Keratinocyte (primary cell): Measurements from ENCODE around the gene HRH3. TPM values are rescaled to one million over a fixed set of nuclear protein-coding genes. Genes with fewer than 3 reads are reported as not detected.

ENCODE experiments used
- DNase-seq: peaks from one replicate; pipeline ENCODE4 v3.0.0-alpha.2; 2011; ENCODE audit warnings: low read depth, missing footprints, low spot score
- FAIRE-seq: peaks from 2 replicates; lab custom pipeline; 2011; peaks lifted over from hg19 to GRCh38; lab: Jason Lieb, UNC
- H2AFZ ChIP-seq: 2 replicates; pipeline ENCODE4 v1.6.0; 2012; ENCODE audit warnings: low read length, control low read depth, inconsistent platforms; ENCODE audit not compliant: control insufficient read depth
- H3K27ac ChIP-seq: 2 replicates; pipeline ENCODE4 v1.5.1; 2011; ENCODE audit warnings: low read length; ENCODE audit not compliant: control insufficient read depth, insufficient read depth
- H3K27me3 ChIP-seq: 3 replicates; pipeline ENCODE4 v1.6.0; 2011; ENCODE audit warnings: low read length; ENCODE audit not compliant: control insufficient read depth, insufficient read depth; ENCODE audit errors: extremely low read depth
- H3K36me3 ChIP-seq, 2 experiments: 2 replicates in 1 of 2; 3 replicates in 1 of 2; pipeline ENCODE4 v1.5.1; 2011; ENCODE audit warnings: low read length in 2 of 2, mild to moderate bottlenecking in 1 of 2; ENCODE audit not compliant: control insufficient read depth in 2 of 2, insufficient read depth in 2 of 2; ENCODE audit errors: extremely low read depth in 1 of 2
- H3K4me1 ChIP-seq: 3 replicates; pipeline ENCODE4 v1.5.1; 2011; ENCODE audit warnings: low read length; ENCODE audit not compliant: control insufficient read depth, insufficient read depth; ENCODE audit errors: extremely low read depth
- H3K4me2 ChIP-seq: 3 replicates; pipeline ENCODE4 v1.6.0; 2011; ENCODE audit warnings: low read depth, low read length; ENCODE audit not compliant: control insufficient read depth, insufficient read depth; ENCODE audit errors: extremely low read depth
- H3K4me3 ChIP-seq, 3 experiments: fragments of 200-600 bp in 1 of 3; sonication (generic) in 1 of 3; 2 replicates in 2 of 3; 3 replicates in 1 of 3; pipeline ENCODE4 v1.5.1; 2011 to 2016; ENCODE audit warnings: low read length in 3 of 3, mild to moderate bottlenecking in 3 of 3, control low read depth in 2 of 3, inconsistent platforms in 1 of 3, low read depth in 1 of 3, mixed read lengths in 1 of 3, mixed run types in 1 of 3, moderate library complexity in 1 of 3; ENCODE audit not compliant: control insufficient read depth in 2 of 3, insufficient read depth in 2 of 3; ENCODE audit errors: extremely low read depth in 1 of 3
- H3K79me2 ChIP-seq: 2 replicates; pipeline ENCODE4 v1.6.0; 2012; ENCODE audit warnings: low read length; ENCODE audit not compliant: control insufficient read depth, insufficient read depth
- H3K9ac ChIP-seq: 3 replicates; pipeline ENCODE4 v1.6.0; 2011; ENCODE audit warnings: low read length; ENCODE audit not compliant: control insufficient read depth, insufficient read depth; ENCODE audit errors: extremely low read depth
- H3K9me1 ChIP-seq: 3 replicates; pipeline ENCODE4 v1.6.0; 2011; ENCODE audit warnings: low read length; ENCODE audit not compliant: control insufficient read depth, insufficient read depth; ENCODE audit errors: extremely low read depth
- H3K9me3 ChIP-seq: 2 replicates; pipeline ENCODE4 v1.5.1; 2012; ENCODE audit warnings: low read depth, low read length; ENCODE audit not compliant: control insufficient read depth
- H4K20me1 ChIP-seq: 3 replicates; pipeline ENCODE4 v1.6.0; 2011; ENCODE audit warnings: low read length; ENCODE audit not compliant: control insufficient read depth, insufficient read depth; ENCODE audit errors: extremely low read depth
- EZH2 ChIP-seq: IDR thresholded peaks from one replicate; pipeline ENCODE4 v1.6.1; 2012; ENCODE audit warnings: inconsistent platforms, mild to moderate bottlenecking, low read length, moderate library complexity
- dilution Hi-C: fragments of 300-500 bp; cut with MboI; formaldehyde crosslinking; loops from one replicate; pipeline ENCODE4 v1.7.0; 2020; ENCODE audit warnings: low sequenced_read_pairs; ENCODE audit not compliant: extremely low pct_ligation_motif_present
- polyA plus RNA-seq, 5 experiments: library from polyadenylated mRNA; depleted of rRNA in 3 of 5; stranded (reverse) in 3 of 5; stranded (forward) in 1 of 5; unstranded in 1 of 5; fragments of >200 nt; gene quantifications; 1 replicate in 1 of 5; 2 replicates in 3 of 5; 3 replicates in 1 of 5; pipeline versions ENCODE4 v1.2.1 to v1.2.3, GENCODE V29; 2011 to 2012; ENCODE audit warnings: missing spikeins in 2 of 5, low read depth in 1 of 5, low replicate concordance in 1 of 5
- TF ChIP-seq, protein P1 (sequence below), 3 experiments: IDR thresholded peaks in 1 of 3; conservative IDR thresholded peaks in 1 of 3; optimal IDR thresholded peaks in 1 of 3; 2 replicates in 2 of 3; 3 replicates in 1 of 3; pipeline versions ENCODE3 to v1.5.1; 2011; ENCODE audit warnings: low read length in 3 of 3, mild to moderate bottlenecking in 3 of 3, moderate library complexity in 2 of 3, control low read depth in 1 of 3, inconsistent platforms in 1 of 3; ENCODE audit not compliant: insufficient read depth in 2 of 3; ENCODE audit errors: extremely low read depth in 1 of 3

Gene HRH3
- polyA plus RNA-seq, 1 donor (not counting 4 experiments of a cell fraction or from before 2014, with no cell fraction given), result not detected

DNA sequence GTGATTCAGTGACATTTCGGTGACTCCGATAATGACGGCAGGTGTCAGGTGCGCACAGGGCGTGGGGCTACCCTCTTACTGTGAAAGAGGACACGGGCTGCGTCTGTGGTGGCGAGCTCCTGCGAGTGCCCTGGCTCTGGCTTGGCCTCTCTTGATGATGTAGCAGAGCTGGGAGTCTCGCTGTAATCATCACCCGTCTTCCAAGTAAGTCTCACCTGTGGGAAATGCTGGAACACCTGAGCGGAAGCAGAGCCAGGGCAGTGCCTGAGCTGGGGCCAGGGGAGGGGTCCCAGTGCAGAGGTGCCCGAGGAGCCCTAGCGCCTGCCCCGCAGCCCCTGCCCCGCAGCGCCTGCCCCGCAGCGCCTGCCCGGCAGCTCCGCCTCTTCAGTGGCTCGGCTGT is 23.0 kb upstream of the HRH3 start:
- Histone ChIP-seq H3K4me3 (no peak overlapping the region), H3K4me1 (peaks cover 28% of the 10 kb centered on the region), H4K20me1 (peaks cover 50% of the 10 kb centered on the region), H3K36me3 (peaks cover 3 to 20% of the 10 kb centered on the region in 2 experiments), H3K27ac (no peak overlapping the region), H3K9me3 (no peaks in the 10 kb centered on the region), H2AFZ (no peak overlapping the region), H3K9me1 (peaks cover 9% of the 10 kb centered on the region), H3K79me2 (peaks cover 75% of the 10 kb centered on the region), H3K4me2 (no peak overlapping the region), H3K27me3 (no peaks in the 10 kb centered on the region), H3K9ac (no peak overlapping the region)
- DNase-seq, result no peak
- dilution Hi-C loops, result no loop called here
- TF ChIP-seq, protein P1, sequence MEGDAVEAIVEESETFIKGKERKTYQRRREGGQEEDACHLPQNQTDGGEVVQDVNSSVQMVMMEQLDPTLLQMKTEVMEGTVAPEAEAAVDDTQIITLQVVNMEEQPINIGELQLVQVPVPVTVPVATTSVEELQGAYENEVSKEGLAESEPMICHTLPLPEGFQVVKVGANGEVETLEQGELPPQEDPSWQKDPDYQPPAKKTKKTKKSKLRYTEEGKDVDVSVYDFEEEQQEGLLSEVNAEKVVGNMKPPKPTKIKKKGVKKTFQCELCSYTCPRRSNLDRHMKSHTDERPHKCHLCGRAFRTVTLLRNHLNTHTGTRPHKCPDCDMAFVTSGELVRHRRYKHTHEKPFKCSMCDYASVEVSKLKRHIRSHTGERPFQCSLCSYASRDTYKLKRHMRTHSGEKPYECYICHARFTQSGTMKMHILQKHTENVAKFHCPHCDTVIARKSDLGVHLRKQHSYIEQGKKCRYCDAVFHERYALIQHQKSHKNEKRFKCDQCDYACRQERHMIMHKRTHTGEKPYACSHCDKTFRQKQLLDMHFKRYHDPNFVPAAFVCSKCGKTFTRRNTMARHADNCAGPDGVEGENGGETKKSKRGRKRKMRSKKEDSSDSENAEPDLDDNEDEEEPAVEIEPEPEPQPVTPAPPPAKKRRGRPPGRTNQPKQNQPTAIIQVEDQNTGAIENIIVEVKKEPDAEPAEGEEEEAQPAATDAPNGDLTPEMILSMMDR (optimal IDR thresholded peaks at IDR 0.05 in 1 of 3, IDR thresholded peaks at IDR 0.05 in 1 of 3, conservative IDR thresholded peaks at IDR 0.05 in 1 of 3; ENCODE audit: extremely low read depth in 1 of 3, insufficient read depth in 2 of 3, low read length in 3 of 3), result no peak
- no peak for TF ChIP-seq EZH2
- no peak for FAIRE-seq

DNA sequence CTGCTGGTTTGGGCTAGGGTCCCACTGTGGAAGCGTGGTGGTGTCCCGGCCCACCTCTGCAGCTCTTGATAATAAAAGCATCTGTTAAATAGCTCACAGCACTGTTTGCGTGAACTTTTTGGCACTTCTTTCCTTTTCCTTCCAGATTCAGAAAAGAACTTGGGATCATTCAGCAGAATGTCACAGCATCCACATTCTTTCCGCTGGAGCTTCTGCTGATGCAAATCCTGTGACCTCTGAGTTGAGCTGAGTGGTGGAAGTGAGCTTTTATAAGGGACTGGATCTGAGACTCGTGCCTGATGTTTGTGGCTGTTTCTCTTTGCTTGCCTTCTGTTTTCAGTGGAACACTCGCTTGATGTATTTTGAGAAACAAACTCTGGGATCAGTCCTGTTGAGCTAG is 22.1 kb upstream of the HRH3 start:
- Histone ChIP-seq H3K4me1 (peaks cover 33% of the 10 kb centered on the region), H3K9ac (no peak overlapping the region), H3K27ac (no peak overlapping the region), H3K27me3 (no peaks in the 10 kb centered on the region), H2AFZ (no peak overlapping the region), H3K4me3 (no peak overlapping the region), H3K9me3 (no peaks in the 10 kb centered on the region), H3K79me2 (peaks cover 70% of the 10 kb centered on the region), H4K20me1 (peaks cover 47% of the 10 kb centered on the region), H3K4me2 (no peak overlapping the region), H3K9me1 (peaks cover 9% of the 10 kb centered on the region), H3K36me3 (peaks cover 3 to 20% of the 10 kb centered on the region in 2 experiments)
- no peak for FAIRE-seq
- TF ChIP-seq, protein P1 (optimal IDR thresholded peaks at IDR 0.05 in 1 of 3, IDR thresholded peaks at IDR 0.05 in 1 of 3, conservative IDR thresholded peaks at IDR 0.05 in 1 of 3; ENCODE audit: extremely low read depth in 1 of 3, insufficient read depth in 2 of 3, low read length in 3 of 3), result no peak
- no peak for TF ChIP-seq EZH2
- dilution Hi-C loops, result no loop called here
- no peak for DNase-seq
